ENCODE results near the gene ZC3H13. TPM values are rescaled to one million over a fixed set of nuclear protein-coding genes. Genes with fewer than 3 reads are reported as not detected.

ZC3H13 gene
- total and polyA plus RNA-seq, 3 donors from 2014 or later: 10.2 to 43.7 (median 36.8) TPM

DNA sequence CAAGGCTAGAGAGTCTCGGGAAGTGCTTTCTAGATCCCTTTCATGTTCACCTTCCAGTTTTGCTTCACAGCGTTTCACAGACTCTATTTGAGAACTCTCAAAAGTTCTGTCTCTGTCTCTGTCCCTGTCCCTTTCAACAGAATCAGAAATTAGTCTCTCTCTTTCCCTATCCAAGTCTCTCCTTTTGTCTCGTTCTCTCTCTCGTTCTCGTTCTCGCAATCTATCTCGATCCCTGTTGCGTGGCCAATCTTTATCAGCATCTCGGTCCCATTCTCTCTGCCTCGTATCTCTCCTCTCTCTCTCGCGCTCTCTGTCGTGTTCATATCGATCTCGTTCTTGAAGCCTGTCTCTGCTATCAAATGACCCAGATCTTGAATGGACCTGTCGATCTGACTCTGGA lies 85.0 kb downstream of the ZC3H13 start:
- intact Hi-C loops (cut with DNase I; ENCODE audit: low total_unique reads): no loop called here
- no peaks in the 10 kb centered on the region for H3K36me3 ChIP-seq (ENCODE audit: low read depth, missing control alignments)

DNA sequence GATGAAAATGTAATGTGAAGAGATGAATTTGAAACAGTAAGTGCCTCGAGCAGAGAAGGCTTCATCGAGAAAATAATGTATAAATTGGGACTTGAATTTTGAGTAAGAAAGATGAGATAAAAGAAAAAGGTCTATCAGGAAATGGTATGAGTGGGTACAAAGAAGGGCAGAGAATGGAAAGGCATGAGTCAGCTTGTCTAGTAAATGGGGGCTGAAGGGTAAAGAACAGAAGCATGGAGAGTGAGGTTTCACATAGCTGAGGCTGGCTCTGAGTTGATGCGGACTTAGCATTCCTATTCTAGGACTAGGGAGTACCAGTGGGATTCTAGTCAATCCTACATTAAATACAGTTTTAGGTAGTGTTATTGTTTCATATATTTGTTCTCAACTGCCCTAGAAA lies 85.8 kb downstream of the ZC3H13 start:
- no peak for DNase-seq
- H3K4me3 ChIP-seq: no peak overlapping the region
- TF ChIP-seq, protein P1, sequence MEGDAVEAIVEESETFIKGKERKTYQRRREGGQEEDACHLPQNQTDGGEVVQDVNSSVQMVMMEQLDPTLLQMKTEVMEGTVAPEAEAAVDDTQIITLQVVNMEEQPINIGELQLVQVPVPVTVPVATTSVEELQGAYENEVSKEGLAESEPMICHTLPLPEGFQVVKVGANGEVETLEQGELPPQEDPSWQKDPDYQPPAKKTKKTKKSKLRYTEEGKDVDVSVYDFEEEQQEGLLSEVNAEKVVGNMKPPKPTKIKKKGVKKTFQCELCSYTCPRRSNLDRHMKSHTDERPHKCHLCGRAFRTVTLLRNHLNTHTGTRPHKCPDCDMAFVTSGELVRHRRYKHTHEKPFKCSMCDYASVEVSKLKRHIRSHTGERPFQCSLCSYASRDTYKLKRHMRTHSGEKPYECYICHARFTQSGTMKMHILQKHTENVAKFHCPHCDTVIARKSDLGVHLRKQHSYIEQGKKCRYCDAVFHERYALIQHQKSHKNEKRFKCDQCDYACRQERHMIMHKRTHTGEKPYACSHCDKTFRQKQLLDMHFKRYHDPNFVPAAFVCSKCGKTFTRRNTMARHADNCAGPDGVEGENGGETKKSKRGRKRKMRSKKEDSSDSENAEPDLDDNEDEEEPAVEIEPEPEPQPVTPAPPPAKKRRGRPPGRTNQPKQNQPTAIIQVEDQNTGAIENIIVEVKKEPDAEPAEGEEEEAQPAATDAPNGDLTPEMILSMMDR (IDR thresholded peaks at IDR 0.05): no peak
- no peak for TF ChIP-seq POLR2A (IDR thresholded peaks at IDR 0.05)
- H3K4me1 ChIP-seq: no peaks in the 10 kb centered on the region
- no peak overlapping the region for H3K27ac ChIP-seq
- no peaks in the 10 kb centered on the region for H3K9me3 ChIP-seq
- WGBS, 2 donors: 92 to 96% methylated on average over 3 of the region's 3 CpGs
- no peaks in the 10 kb centered on the region for H3K27me3 ChIP-seq
- intact Hi-C loops (cut with DNase I; ENCODE audit: low total_unique reads): no loop called here
- no peaks in the 10 kb centered on the region for H3K36me3 ChIP-seq (ENCODE audit: low read depth, missing control alignments)

More for the DNA sequence above, 85.0 kb downstream of the ZC3H13 start:
- no peak for TF ChIP-seq POLR2A (IDR thresholded peaks at IDR 0.05)
- TF ChIP-seq, protein P1 (IDR thresholded peaks at IDR 0.05): no peak
- 93 to 97% methylated on average over 16 of the region's 16 CpGs for WGBS, 2 donors
- H3K4me3 ChIP-seq: no peak overlapping the region
- H3K27ac ChIP-seq: no peak overlapping the region
- H3K9me3 ChIP-seq: no peaks in the 10 kb centered on the region
- H3K4me1 ChIP-seq: no peaks in the 10 kb centered on the region
- no peak for DNase-seq
- H3K27me3 ChIP-seq: no peaks in the 10 kb centered on the region

DNA sequence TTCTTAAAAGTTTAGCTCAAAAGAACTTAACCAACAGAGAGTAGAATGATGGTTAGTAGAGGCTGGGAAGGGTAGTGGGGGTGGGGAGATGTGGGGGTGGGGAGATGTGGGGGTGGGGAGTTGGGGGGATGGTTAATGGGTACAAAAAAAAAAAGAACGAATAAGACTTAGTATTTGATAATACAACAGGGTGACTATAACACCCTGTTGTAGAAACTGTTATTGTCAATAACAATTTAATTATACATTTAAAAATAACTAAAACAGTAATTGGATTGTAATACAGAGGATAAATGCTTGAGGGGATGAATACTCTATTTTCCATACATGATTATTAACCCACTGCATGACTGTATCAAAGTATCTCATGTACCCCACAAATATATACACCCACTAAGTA lies 91.1 kb downstream of the ZC3H13 start:
- H3K9me3 ChIP-seq: no peaks in the 10 kb centered on the region
- no peaks in the 10 kb centered on the region for H3K4me1 ChIP-seq
- no peak for DNase-seq
- H3K36me3 ChIP-seq (ENCODE audit: low read depth, missing control alignments): no peaks in the 10 kb centered on the region
- no peaks in the 10 kb centered on the region for H3K27me3 ChIP-seq
- no peak overlapping the region for H3K4me3 ChIP-seq
- TF ChIP-seq POLR2A (IDR thresholded peaks at IDR 0.05): no peak
- TF ChIP-seq, protein P1 (IDR thresholded peaks at IDR 0.05): no peak
- H3K27ac ChIP-seq: no peak overlapping the region
- intact Hi-C loops (cut with DNase I; ENCODE audit: low total_unique reads): no loop called here
- 77 to 78% methylated on average over 1 of the region's 1 CpG for WGBS, 2 donors

DNA sequence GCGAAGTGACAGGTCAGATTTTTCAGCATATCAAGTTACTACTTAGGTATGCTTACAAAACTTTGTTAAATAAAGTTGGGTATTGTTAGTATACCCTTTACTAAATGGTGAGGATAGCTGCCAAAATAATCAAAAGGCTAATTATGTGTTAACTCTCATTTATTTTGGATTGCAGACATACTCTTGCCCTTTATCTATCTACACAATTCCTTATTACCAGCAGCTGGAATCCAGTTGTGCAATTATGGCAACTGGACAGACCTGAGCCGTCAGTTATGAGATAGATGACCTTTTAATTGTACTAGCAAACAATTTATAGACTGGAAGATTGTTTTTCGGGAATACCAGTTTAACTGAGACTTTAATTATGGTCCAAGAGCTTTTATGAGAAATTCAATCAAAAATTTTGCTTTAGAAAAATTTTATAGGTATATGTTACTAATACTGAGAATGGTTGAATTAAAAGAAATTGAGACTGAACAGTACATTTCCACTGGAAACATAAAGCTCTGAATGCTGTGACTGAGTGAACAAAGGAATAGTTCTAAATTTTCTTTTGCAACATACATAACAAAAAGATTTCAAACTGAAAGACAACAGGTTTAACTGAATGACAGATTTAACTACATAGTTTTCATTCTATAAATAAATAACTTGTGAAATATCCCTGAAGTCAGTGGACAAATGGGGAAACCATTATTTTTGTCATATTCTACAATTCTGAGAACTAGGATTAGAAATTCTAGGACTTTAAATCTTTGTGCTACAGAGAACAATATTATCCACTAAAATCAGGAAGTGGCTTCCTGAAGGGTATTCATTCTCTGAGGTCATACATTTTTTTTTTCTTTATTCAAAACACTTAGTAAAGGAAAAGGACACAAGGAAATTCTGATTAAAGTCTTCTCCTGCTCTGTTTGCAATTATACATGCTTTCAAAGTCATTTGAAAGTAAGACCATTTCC lies 97.4 kb downstream of the ZC3H13 start:
- WGBS, 2 donors: 79 to 82% methylated on average over 3 of the region's 3 CpGs
- no peak overlapping the region for H3K4me3 ChIP-seq
- no peaks in the 10 kb centered on the region for H3K9me3 ChIP-seq
- no peaks in the 10 kb centered on the region for H3K36me3 ChIP-seq (ENCODE audit: low read depth, missing control alignments)
- H3K4me1 ChIP-seq: no peaks in the 10 kb centered on the region
- intact Hi-C loops (cut with DNase I; ENCODE audit: low total_unique reads): no loop called here
- no peak overlapping the region for H3K27ac ChIP-seq
- H3K27me3 ChIP-seq: no peaks in the 10 kb centered on the region
- TF ChIP-seq POLR2A (IDR thresholded peaks at IDR 0.05): no peak
- TF ChIP-seq, protein P1 (IDR thresholded peaks at IDR 0.05): no peak
- no peak for DNase-seq
